SIG-M5 treated with dmso at 0.1 percent for 504 hours (cell line): ENCODE data around the gene PPP3R2.

Source experiments
- DNase-seq: peaks from one replicate; lab custom pipeline; 2025; ENCODE audit not compliant: unreplicated experiment; lab: John Stamatoyannopoulos, UW

The PPP3R2 gene, protein sequence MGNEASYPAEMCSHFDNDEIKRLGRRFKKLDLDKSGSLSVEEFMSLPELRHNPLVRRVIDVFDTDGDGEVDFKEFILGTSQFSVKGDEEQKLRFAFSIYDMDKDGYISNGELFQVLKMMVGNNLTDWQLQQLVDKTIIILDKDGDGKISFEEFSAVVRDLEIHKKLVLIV

GRCh38 chr9:101594796-101595195, at the start of gene PPP3R2:
Gene PPP3R2, minus strand, starts transcription at chr9:101594969. Its CDS starts 48 bp downstream, at chr9:101594921.
- no peak for DNase-seq

DNA sequence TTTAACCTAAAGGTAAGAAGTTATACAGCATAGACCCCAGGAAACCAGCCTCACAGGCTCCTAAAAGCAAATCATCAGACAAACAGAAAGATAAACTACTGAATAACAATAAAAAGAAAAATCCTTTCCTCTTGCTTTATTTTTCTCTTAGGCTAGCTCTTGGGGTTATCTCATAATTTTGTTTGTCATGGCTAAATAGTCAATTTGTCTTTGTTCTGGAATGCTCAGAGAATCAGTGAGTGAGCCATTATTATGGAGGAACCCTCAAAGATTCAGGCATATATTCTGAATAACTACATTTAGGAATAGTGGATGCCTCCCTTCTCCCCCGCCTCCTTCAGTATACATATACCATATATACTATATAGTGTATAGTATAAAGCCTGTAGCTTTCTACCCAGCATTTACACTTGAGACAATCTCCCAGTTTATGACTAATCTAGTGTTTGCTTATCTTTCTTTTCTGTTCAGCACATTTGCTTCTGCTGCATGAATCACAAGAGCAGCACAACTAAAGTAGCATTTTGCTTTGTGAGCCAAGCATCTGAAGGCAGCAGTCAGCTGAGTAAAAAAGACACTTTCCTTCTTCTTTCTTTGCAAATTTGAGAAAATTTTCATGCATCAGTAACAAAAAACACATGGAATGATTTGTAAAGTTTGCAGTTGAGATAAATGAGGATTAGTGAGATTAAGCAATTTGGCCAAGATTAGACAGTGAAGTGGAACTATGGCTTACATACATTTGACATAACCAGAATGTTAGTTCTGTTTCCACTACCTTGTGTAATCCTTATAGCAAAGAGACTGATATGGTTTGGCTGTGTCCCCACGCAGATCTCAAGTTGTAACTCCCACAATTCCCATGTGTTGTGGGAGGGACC, 45.3 kb upstream of the PPP3R2 start:
- no peak for DNase-seq

DNA sequence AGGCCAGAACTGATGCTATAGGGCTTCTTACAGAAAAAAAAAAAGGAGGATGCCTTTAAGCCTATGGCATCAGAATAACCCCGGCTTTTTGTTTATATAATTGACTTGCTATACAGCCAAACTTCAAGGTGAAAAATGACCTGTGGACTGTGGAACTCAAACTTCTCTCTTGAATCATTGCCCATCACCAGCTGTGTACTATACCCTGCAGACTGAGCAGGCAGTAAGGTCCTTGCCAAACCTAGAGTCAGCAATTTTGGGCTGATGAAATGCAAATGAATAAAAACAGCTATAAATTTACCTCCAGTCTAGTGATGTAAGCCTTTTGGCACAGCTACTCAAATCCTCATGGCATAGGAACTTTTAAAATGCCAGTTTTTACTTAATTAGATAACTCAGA, 44.5 kb upstream of the PPP3R2 start:
- DNase-seq, result no peak

- DNase-seq, result peak; percentile 3
Measured at GRCh38 chr9:101636247-101636646, 41.5 kb upstream of the PPP3R2 start.

DNA sequence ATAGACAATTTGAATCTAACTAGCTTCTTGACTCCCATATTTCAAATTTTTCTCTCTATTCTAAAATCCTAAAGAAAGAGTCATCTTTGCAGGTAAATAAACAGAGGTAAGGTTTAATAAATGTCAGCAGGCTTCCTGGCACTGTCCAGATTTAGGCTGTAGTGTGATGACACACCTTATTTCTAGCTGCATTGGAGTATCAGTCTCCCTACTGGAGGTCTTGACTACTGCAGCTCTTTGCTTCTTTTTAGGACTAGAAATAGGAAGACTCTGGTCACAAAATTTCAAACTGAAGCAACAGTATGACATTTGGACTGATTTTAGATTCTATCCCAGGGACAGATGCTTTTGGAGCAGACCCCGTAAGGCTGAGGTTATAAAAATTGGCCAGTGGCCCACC, 40.7 kb upstream of the PPP3R2 start:
- no peak for DNase-seq

DNA sequence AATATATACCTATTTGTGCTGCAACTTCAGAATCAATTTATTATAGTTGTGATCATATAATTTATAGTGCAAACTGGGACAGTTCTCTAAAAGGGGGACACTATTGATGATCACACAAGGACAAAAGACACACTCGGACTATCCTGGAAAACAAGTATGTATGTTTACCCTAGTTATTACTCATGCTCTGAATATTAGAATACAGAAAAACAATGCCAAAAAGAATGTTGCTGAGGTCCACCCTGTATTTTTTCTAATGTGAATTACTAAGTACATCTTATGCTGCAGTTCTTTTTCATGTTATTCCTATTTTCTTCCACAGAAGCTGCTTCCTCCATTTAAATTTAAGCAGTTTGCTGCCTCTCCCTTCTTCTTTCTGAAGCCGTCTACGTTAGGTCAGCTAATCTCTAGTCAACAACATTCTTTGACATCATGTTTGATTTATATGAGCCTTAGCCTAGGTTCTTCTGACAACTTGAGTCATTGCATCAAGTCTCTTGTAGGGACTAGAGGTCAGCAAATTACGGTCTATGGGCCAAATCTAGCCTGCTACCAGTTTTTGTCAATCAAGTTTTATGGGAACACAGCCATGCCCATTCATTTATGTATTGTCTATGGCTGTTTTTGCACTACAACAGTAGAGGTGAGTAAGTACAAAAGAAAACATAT, 40.1 kb upstream of the PPP3R2 start:
- DNase-seq, result no peak

GRCh38 chr9:101632611-101633010, 37.8 kb upstream of the PPP3R2 start:
- no peak for DNase-seq

- no peak for DNase-seq
Measured at GRCh38 chr9:101631892-101632291, 37.1 kb upstream of the PPP3R2 start.

GRCh38 chr9:101629636-101630035, 34.9 kb upstream of the PPP3R2 start:
- peak; percentile 24 for DNase-seq

- no peak for DNase-seq
Measured at GRCh38 chr9:101628173-101628572, 33.4 kb upstream of the PPP3R2 start.

- DNase-seq, result no peak
Measured at GRCh38 chr9:101626295-101626694, 31.5 kb upstream of the PPP3R2 start.

DNA sequence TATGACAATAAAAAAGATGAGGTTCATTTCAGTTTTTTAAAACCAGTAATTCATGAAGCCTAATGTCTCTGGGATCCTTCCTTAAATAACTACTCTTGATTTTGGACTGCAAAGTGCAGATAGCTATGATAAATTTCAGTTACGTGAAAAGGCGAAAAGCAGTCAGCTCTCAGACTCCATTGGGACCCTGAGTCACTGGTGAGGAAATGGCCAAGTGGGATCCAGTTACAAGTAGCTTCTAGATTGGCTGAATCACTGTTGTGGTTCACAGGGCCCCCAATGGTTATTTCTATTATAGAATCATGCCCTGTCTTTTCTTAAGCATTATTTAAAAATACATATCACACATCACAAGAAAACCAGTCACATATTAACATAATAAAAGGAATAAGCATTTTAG, 31.1 kb upstream of the PPP3R2 start:
- no peak for DNase-seq

DNA sequence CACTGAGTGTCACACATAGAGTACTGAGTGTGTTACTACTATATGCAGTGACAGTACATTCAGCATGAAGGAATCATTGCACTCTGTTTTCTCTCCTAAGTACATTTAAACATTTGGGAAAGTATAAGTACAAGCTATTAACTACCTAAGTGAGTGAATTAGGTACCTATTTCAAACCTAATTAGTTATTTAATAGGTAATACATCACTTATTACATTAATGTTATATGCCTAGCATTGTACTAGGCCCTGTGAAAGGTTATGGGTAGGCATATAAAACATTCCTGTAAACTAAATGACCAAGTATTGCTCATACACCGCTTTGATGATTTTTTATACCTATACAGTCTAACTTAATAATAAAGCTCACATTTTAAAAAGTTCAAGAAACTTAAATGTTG, 25.7 kb upstream of the PPP3R2 start:
- no peak for DNase-seq

DNA sequence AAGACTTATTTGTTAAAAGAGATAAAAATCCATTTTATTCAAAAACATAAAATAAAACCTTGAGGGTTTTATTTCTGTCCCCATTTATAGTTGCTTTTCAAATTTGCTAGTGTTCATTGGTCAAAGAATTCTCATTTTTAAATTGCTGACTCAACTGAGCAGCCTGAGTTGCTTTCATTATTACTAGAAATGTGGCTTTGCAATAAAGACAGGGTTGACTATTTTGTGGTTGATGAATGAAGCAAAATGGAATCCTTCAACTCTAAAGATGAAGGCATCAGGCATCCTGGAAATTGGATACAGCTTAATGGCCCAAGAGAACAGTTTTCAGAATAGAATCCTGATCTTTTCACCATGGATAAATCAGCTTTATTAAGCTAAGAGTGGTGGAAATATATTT, 23.9 kb upstream of the PPP3R2 start:
- DNase-seq, result no peak

DNA sequence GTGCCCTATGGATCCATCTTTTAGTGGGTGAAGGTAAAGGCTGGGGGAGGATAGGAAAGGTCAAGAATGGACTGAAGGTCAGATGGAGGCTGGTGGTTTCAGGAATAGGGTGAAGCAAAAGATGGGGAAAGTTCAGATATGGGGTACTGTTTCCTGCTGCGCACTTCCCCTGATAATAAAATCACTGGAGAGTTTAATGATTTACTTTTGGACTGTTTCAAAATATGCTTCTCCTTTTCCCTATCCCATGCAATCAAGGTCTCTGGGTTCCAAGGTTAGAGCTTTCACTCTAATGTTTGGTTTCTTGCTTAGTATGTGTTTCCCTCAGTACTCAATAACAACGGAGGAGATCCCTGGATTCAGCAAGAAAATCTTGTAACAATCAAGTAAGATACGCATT, 10.8 kb upstream of the PPP3R2 start:
- no peak for DNase-seq

- DNase-seq, result no peak
Measured at GRCh38 chr9:101604296-101604695, 9.5 kb upstream of the PPP3R2 start.

DNA sequence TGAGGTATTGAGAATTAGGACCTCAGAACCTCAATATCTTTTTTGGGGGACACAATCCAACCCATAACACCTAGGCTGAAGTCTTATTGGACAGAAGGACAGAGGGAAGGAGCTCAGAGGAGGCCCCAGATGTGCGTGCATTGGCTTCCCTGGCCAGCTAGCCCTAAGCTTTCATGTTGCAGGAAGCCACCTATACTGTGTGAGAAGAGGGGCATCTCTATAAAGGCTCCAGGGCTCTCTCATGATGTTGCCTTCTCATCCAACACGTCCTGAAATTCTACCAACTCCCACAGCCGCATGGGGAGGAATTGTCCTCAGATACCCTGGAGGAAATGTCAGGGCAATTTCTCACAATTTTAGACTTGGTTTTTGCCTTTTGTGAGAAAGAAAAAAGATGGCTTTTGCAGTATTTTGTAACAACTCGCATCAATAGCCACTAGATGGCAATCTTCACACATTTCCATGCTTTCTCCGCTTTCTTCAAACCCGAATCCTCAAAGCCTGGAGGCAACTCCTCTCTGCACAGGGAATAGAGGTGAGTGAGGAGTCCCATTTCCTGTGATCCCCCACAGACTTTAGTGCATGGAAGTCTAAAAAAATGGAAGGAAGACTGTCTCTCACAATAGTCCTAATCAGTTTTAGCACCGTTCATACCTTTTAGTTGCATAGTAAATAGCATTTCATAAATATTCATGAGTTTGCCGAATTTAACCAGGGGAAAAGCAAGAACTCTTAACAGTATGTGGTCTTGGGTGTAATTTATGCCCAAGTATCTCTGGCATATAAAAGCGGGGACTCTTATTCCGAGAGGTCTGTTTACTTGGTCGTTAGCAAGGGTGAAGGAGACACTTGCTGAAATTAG, 7.4 kb upstream of the PPP3R2 start:
- peak; percentile 35 for DNase-seq

DNA sequence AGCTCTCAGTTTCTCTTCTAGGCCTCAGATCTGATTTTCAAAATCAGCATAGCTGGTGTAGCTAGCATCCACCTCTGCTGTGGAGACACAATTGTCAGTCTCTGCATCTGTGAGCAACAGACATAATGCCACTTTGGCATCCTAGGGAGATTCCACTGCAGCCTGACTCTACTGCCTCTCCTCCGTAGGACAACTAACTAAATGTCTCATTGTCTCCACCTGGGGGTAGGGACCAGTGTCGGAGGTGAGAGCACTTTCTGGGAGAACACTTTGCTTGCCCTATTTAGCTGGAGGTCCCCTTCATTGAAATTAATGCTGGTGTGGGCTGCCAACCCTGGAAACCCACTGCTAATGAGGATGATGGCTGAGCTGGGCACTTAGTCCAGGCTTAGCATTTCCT, 1.4 kb downstream of the PPP3R2 start:
- no peak for DNase-seq

DNA sequence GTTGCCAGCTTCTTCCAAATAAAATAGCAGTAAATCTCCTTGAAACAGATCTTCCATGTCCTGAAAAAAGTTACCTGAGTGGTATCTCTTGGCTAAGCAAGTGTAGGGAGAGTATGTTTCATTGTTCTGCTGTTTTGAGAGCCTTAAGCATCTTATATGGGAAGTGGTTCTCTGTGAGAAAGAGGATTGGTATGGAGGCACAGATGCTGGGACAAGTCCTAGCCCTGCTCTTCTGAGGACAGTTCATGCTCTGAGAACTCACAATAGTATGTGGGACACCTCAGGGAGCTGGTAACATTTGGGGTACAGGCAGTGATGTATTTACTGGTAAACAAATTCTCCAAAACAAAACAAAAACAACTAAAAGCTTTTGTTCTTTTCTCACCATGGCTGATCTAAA, 2.0 kb downstream of the PPP3R2 start:
- no peak for DNase-seq

DNA sequence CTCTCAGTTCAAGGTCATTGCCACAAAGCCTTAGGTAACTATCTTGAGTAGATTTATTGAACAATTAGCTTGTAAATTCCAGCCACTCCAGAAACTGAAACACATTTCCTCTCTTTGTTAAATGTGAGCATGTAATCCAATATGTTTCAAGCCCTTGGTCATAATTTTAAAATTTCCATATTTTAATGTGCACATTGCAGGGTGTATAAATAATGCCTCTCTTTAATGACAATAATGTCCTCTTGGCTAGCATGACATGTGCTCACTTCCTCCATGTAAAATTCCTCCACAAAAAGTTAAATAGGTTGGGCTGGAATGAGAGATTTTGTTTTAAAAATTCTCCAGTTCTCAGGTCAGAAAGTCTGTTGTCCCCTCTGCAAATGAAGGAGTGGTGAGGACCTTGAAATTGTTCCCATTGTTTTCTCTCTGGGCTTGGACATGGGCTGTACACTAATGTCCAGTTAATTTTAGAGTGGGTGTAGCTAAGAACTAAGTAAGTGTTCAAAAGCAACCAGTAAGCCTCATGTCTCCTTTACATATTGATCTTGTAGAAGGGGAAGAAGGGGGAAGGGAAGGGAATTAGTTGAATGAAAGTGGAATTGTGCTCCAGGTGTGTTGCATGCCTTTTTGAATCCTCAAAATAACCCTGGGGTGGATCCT, 2.9 kb downstream of the PPP3R2 start:
- no peak for DNase-seq

DNA sequence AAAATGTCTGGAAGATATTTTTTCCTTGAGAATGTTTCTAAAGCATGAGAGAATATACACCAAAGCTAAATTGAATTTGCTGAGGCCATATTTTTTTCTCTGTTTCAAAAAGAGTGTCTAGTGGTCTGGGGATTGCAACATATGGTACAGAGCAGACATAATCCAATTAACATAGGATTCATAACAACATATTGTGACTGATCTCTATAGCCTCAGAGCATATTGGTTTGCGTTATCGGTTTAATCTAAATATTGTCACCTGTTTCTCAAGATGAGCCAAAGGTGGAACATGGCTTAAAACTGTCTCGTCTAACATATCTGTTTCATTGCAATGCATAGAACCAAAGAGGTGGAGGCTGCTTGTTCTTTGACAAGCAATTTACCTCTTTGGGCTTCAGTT, 3.9 kb downstream of the PPP3R2 start:
- DNase-seq, result no peak
